Measurements from ENCODE around the gene NGEF.

Gene NGEF

GRCh38 chr2:233029321-233029720 lies 16.3 kb upstream of the NGEF start:
- FAIRE-seq: no peak

GRCh38 chr2:233026198-233026813 lies 13.2 kb upstream of the NGEF start:
- FAIRE-seq (no peak), DNase-seq (ENCODE audit: insufficient read length, low spot score) (no peak)
- TF ChIP-seq CTCF (IDR thresholded peaks at IDR 0.05; ENCODE audit: insufficient read depth, missing control alignments): no peak

More at GRCh38 chr2:233029321-233029720, 16.3 kb upstream of the NGEF start:
- no peak for DNase-seq (ENCODE audit: insufficient read length, low spot score)
- no peak for TF ChIP-seq CTCF (IDR thresholded peaks at IDR 0.05; ENCODE audit: insufficient read depth, missing control alignments)

- DNase-seq (ENCODE audit: insufficient read length, low spot score) (no peak), FAIRE-seq (no peak)
- TF ChIP-seq CTCF (IDR thresholded peaks at IDR 0.05; ENCODE audit: insufficient read depth, missing control alignments): no peak
These were observed 12.7 kb upstream of the NGEF start for GRCh38 chr2:233025706-233026105.

GRCh38 chr2:233023761-233024410 lies 10.8 kb upstream of the NGEF start:
- DNase-seq (ENCODE audit: insufficient read length, low spot score) (no peak), FAIRE-seq (no peak)
- TF ChIP-seq CTCF (IDR thresholded peaks at IDR 0.05; ENCODE audit: insufficient read depth, missing control alignments): no peak

- FAIRE-seq (no peak), DNase-seq (ENCODE audit: insufficient read length, low spot score) (no peak)
- no peak for TF ChIP-seq CTCF (IDR thresholded peaks at IDR 0.05; ENCODE audit: insufficient read depth, missing control alignments)
These were observed 10.1 kb upstream of the NGEF start for GRCh38 chr2:233023007-233023760.

GRCh38 chr2:233022561-233022960 lies 9.5 kb upstream of the NGEF start:
- FAIRE-seq: no peak
- no peak for DNase-seq (ENCODE audit: insufficient read length, low spot score)

More at GRCh38 chr2:233022561-233022960, 9.5 kb upstream of the NGEF start:
- no peak for TF ChIP-seq CTCF (IDR thresholded peaks at IDR 0.05; ENCODE audit: insufficient read depth, missing control alignments)

Data from D721Med (cell line).